HTR-8/SVneo (cell line): ENCODE data around the gene FAM200C.

Experiments used
- DNase-seq: peaks from one replicate; pipeline ENCODE4 v3.0.0; 2011; ENCODE audit warnings: low spot score, mixed read lengths; ENCODE audit not compliant: insufficient read length
- FAIRE-seq: peaks from 2 replicates; lab custom pipeline; 2011; peaks lifted over from hg19 to GRCh38; lab: Jason Lieb, UNC

Gene FAM200C

GRCh38 chr5:160348080-160348479 lies 51.8 kb downstream of the FAM200C start:
- DNase-seq (no peak), FAIRE-seq (no peak)

- DNase-seq (no peak), FAIRE-seq (no peak)
Observed at GRCh38 chr5:160347448-160347847, 52.4 kb downstream of the FAM200C start.
